Karpas-422 (cell line): ENCODE measurements around the gene HLA-F. TPM values are rescaled to one million over a fixed set of nuclear protein-coding genes. Genes with fewer than 3 reads are reported as not detected.
A peak's percentile ranks its signal among the peaks of the same experiment; 100 is the strongest.

Experiments
- DNase-seq: peaks from one replicate; pipeline ENCODE4 v3.0.0-alpha.2; 2015
- H2AFZ ChIP-seq: fragments of 200-600 bp; sonication (generic); 2 replicates; pipeline ENCODE4 v1.6.1; 2014; ENCODE audit warnings: antibody characterized with exemption, low read length, mixed read lengths
- H3K27ac ChIP-seq: fragments of 200-600 bp; sonication (generic); 2 replicates; pipeline ENCODE4 v1.5.1; 2014; ENCODE audit warnings: mild to moderate bottlenecking, low read length, moderate library complexity
- H3K27me3 ChIP-seq: fragments of 200-600 bp; sonication (generic); 2 replicates; pipeline ENCODE4 v1.6.1; 2014; ENCODE audit warnings: low read length, mixed read lengths
- H3K36me3 ChIP-seq: fragments of 200-600 bp; sonication (generic); 2 replicates; pipeline ENCODE4 v1.6.1; 2014; ENCODE audit warnings: low read length, mixed read lengths; ENCODE audit not compliant: insufficient read depth
- H3K4me1 ChIP-seq: fragments of 200-600 bp; sonication (generic); 2 replicates; pipeline ENCODE4 v1.6.1; 2014; ENCODE audit warnings: mild to moderate bottlenecking, low read length, mixed read lengths
- H3K4me2 ChIP-seq: fragments of 200-600 bp; sonication (generic); 2 replicates; pipeline ENCODE4 v1.6.1; 2014; ENCODE audit warnings: low read length, low read depth, mild to moderate bottlenecking; ENCODE audit not compliant: poor library complexity, severe bottlenecking
- H3K4me3 ChIP-seq: fragments of 200-600 bp; sonication (generic); 2 replicates; pipeline ENCODE4 v1.5.1; 2014; ENCODE audit warnings: mild to moderate bottlenecking, antibody characterized with exemption, low read length, mixed read lengths
- H3K79me2 ChIP-seq: fragments of 200-600 bp; sonication (generic); 2 replicates; pipeline ENCODE4 v1.6.1; 2014; ENCODE audit warnings: mild to moderate bottlenecking, low read length, mixed read lengths
- H3K9ac ChIP-seq: fragments of 200-600 bp; sonication (generic); 2 replicates; pipeline ENCODE4 v1.6.0; 2014; ENCODE audit warnings: low read length
- H3K9me2 ChIP-seq: fragments of 200-600 bp; sonication (generic), shearing (Covaris generic); replicated peaks from 2 replicates; pipeline ENCODE4 v1.6.0; 2014; ENCODE audit warnings: mild to moderate bottlenecking, low read length, moderate library complexity; ENCODE audit not compliant: insufficient read depth
- H3K9me3 ChIP-seq: fragments of 300-700, 200-600 bp; sonication (generic); 2 replicates; pipeline ENCODE4 v1.6.1; 2014; ENCODE audit warnings: low read length, mixed read lengths
- H4K20me1 ChIP-seq: fragments of 200-600 bp; sonication (generic); 2 replicates; pipeline ENCODE4 v1.6.1; 2014; ENCODE audit warnings: mild to moderate bottlenecking, antibody characterized with exemption, low read length, low read depth; ENCODE audit not compliant: insufficient read depth
- total RNA-seq: library from RNA; depleted of rRNA; stranded (reverse); fragments of >200 nt; shearing (Covaris generic); gene quantifications from 2 replicates; pipeline ENCODE4 v1.2.3, GENCODE V29; 2014; ENCODE audit warnings: low replicate concordance

Gene HLA-F
- total RNA-seq, 1 experiment from 2014 or later: 8.5 TPM

DNA sequence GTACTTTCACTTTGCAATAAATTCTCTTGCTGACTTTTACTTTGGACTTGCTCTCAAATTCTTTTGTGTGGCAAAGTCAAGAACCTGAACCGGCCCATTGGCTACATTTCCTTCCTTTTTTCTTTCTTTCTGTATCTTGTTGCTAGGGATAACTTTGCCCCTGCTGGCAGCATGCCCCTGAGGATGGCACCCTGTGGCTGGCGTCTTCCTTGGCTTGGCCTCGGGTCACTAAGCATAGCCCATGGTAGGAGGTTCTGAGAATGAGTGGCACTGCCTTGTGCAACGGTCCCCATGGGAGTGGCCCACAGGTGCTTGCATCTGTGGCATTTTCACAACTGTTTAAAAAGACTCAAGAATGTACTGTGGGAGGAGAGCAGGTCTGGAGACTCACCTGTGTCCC, 14.0 kb upstream of the HLA-F start:
- Histone ChIP-seq H3K4me1 (no peaks in the 10 kb centered on the region; the same call in 1 of the 2 replicates), H3K4me3 (no peak overlapping the region), H4K20me1 (no peaks in the 10 kb centered on the region), H3K36me3 (no peaks in the 10 kb centered on the region), H2AFZ (no peak overlapping the region), H3K9me2 (no peaks in the 10 kb centered on the region), H3K79me2 (no peaks in the 10 kb centered on the region), H3K9me3 (no peaks in the 10 kb centered on the region), H3K4me2 (no peak overlapping the region), H3K27me3 (no peaks in the 10 kb centered on the region), H3K27ac (no peak overlapping the region), H3K9ac (no peak overlapping the region)
- DNase-seq: no peak

- no peaks in the 10 kb centered on the region for H3K9me2 ChIP-seq
- no peaks in the 10 kb centered on the region for H4K20me1 ChIP-seq
- H3K36me3 ChIP-seq: no peaks in the 10 kb centered on the region
- H3K4me2 ChIP-seq: no peak overlapping the region
- no peak overlapping the region for H2AFZ ChIP-seq
- no peaks in the 10 kb centered on the region for H3K9me3 ChIP-seq
- H3K27me3 ChIP-seq: no peaks in the 10 kb centered on the region
- H3K4me3 ChIP-seq: no peak overlapping the region
- no peak for DNase-seq
- H3K27ac ChIP-seq: no peak overlapping the region
- no peaks in the 10 kb centered on the region; the same call in 1 of the 2 replicates for H3K4me1 ChIP-seq
- H3K79me2 ChIP-seq: no peaks in the 10 kb centered on the region
- H3K9ac ChIP-seq: no peak overlapping the region
These were observed 12.8 kb upstream of the HLA-F start for GRCh38 chr6:29710281-29710941.

- Histone ChIP-seq H3K4me2 (no peak overlapping the region), H2AFZ (no peak overlapping the region), H3K36me3 (no peaks in the 10 kb centered on the region), H3K79me2 (no peaks in the 10 kb centered on the region), H3K27ac (no peak overlapping the region), H3K4me1 (no peaks in the 10 kb centered on the region), H3K9ac (no peak overlapping the region), H3K9me3 (no peaks in the 10 kb centered on the region), H3K4me3 (no peak overlapping the region), H4K20me1 (no peaks in the 10 kb centered on the region), H3K9me2 (no peaks in the 10 kb centered on the region), H3K27me3 (no peaks in the 10 kb centered on the region)
- DNase-seq: no peak
These were observed 2.4 kb upstream of the HLA-F start for GRCh38 chr6:29720863-29721262.

GRCh38 chr6:29723666-29724588, 693 bp downstream of the HLA-F start:
- Histone ChIP-seq H3K4me2 (peak overlapping the region; percentile 29), H4K20me1 (no peaks in the 10 kb centered on the region), H2AFZ (no peak overlapping the region), H3K27me3 (no peaks in the 10 kb centered on the region), H3K9ac (no peak overlapping the region), H3K9me3 (no peaks in the 10 kb centered on the region), H3K79me2 (no peaks in the 10 kb centered on the region), H3K36me3 (no peaks in the 10 kb centered on the region), H3K4me3 (0 out of 2 replicates have a peak overlapping the region, but pooled peaks have one; percentile 30), H3K4me1 (no peaks in the 10 kb centered on the region), H3K9me2 (no peaks in the 10 kb centered on the region), H3K27ac (no peak overlapping the region)
- no peak for DNase-seq

GRCh38 chr6:29724937-29725869, 2.0 kb downstream of the HLA-F start:
- no peak overlapping the region for H3K27ac ChIP-seq

DNA sequence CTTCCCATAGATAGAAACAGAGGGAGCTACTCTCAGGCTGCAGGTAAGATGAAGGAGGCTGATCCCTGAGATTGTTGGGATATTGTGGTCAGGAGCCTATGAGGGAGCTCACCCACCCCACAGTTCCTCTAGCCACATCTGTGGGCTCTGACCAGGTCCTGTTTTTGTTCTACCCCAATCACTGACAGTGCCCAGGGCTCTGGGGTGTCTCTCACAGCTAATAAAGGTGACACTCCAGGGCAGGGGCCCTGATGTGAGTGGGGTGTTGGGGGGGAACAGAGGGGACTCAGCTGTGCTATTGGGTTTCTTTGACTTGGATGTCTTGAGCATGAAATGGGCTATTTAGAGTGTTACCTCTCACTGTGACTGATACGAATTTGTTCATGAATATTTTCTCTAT, 2.8 kb downstream of the HLA-F start:
- H2AFZ ChIP-seq: no peak overlapping the region
- no peaks in the 10 kb centered on the region for H3K27me3 ChIP-seq
- no peak for DNase-seq
- no peak overlapping the region for H3K4me3 ChIP-seq
- H3K27ac ChIP-seq: no peak overlapping the region
- no peak overlapping the region for H3K4me2 ChIP-seq
- no peaks in the 10 kb centered on the region for H3K36me3 ChIP-seq
- no peaks in the 10 kb centered on the region for H3K9me2 ChIP-seq
- H3K4me1 ChIP-seq: no peaks in the 10 kb centered on the region
- no peak overlapping the region for H3K9ac ChIP-seq
- H4K20me1 ChIP-seq: no peaks in the 10 kb centered on the region
- H3K9me3 ChIP-seq: no peaks in the 10 kb centered on the region
- H3K79me2 ChIP-seq: no peaks in the 10 kb centered on the region

More at GRCh38 chr6:29724937-29725869, 2.0 kb downstream of the HLA-F start:
- DNase-seq: no peak
- H3K79me2 ChIP-seq: no peaks in the 10 kb centered on the region
- H3K4me1 ChIP-seq: no peaks in the 10 kb centered on the region
- no peak overlapping the region for H3K4me3 ChIP-seq
- no peaks in the 10 kb centered on the region for H3K9me3 ChIP-seq
- no peaks in the 10 kb centered on the region for H4K20me1 ChIP-seq
- no peak overlapping the region for H3K4me2 ChIP-seq
- H2AFZ ChIP-seq: no peak overlapping the region
- no peaks in the 10 kb centered on the region for H3K9me2 ChIP-seq
- no peaks in the 10 kb centered on the region for H3K36me3 ChIP-seq
- no peaks in the 10 kb centered on the region for H3K27me3 ChIP-seq
- no peak overlapping the region for H3K9ac ChIP-seq

GRCh38 chr6:29726571-29727194, 3.4 kb downstream of the HLA-F start:
- Histone ChIP-seq H2AFZ (no peak overlapping the region), H3K79me2 (no peaks in the 10 kb centered on the region), H3K36me3 (no peaks in the 10 kb centered on the region), H3K9ac (no peak overlapping the region), H3K27ac (no peak overlapping the region), H3K4me2 (no peak overlapping the region), H4K20me1 (no peaks in the 10 kb centered on the region), H3K4me1 (no peaks in the 10 kb centered on the region), H3K27me3 (no peaks in the 10 kb centered on the region), H3K9me2 (no peaks in the 10 kb centered on the region), H3K9me3 (no peaks in the 10 kb centered on the region), H3K4me3 (no peak overlapping the region)
- no peak for DNase-seq
